Endothelial cell of umbilical vein (primary cell): ENCODE measurements around the gene SELL.
"Not testable (repeated sequence)": the region's sequence is repeated elsewhere in the genome, so short reads cannot be mapped to it uniquely, and the experiment has no call there.

Experiments
- EZH2 ChIP-seq: IDR thresholded peaks from 2 replicates; pipeline ENCODE4 v1.6.1; 2012; ENCODE audit warnings: borderline replicate concordance, low read depth, mild to moderate bottlenecking, moderate library complexity, low read length, inconsistent platforms; ENCODE audit not compliant: severe bottlenecking
- GATA2 ChIP-seq: IDR thresholded peaks from 2 replicates; pipeline ENCODE4 v1.7.0; 2011; ENCODE audit warnings: low read depth, mild to moderate bottlenecking, moderate library complexity, mixed read lengths, low read length; ENCODE audit not compliant: insufficient read length, insufficient read depth
- MYC ChIP-seq: IDR thresholded peaks from one replicate; pipeline ENCODE4 v1.6.1; 2011; ENCODE audit warnings: mild to moderate bottlenecking, low read depth, low read length
- POLR2A ChIP-seq: IDR thresholded peaks from 2 replicates; pipeline ENCODE4 v1.6.1; 2012; ENCODE audit warnings: low read depth, mild to moderate bottlenecking, control low read depth, low read length
- POLR2AphosphoS5 ChIP-seq: IDR thresholded peaks from 2 replicates; pipeline ENCODE4 v1.6.1; 2012; ENCODE audit warnings: low read depth, mild to moderate bottlenecking, control low read depth, low read length, moderate library complexity; ENCODE audit not compliant: insufficient read depth
- TF ChIP-seq, protein P1 (sequence below), 2 donors: IDR thresholded peaks; 1 replicate in 1 of 2; 2 replicates in 1 of 2; pipeline ENCODE4 v1.5.1; 2011; ENCODE audit warnings: low read length in 2 of 2, mild to moderate bottlenecking in 2 of 2, moderate library complexity in 2 of 2, control low read depth in 1 of 2, inconsistent platforms in 1 of 2, low read depth in 1 of 2; ENCODE audit not compliant: insufficient read depth in 1 of 2; ENCODE audit errors: extremely low read depth in 1 of 2
- TF ChIP-seq, protein P2 (sequence below): IDR thresholded peaks from 2 replicates; pipeline ENCODE4 v1.6.1; 2011; ENCODE audit not compliant: insufficient read depth, insufficient read length

DNA sequence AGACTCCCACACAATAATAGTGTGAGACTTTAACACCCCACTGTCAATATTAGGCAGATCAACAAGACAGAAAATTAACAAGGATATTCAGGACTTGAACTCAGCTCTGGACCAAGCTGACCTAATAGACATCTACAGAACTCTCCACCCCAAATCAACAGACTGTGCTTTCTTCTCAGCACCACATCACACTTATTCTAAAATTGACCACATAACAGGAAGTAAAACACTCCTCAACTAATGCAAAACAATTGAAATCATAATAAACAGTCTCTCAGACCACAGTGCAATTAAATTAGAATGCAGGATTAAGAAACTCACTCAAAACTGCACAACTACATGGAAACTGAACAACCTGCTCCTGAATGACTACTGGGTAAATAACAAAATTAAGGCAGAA lies 52.6 kb downstream of the SELL start:
- TF ChIP-seq, protein P1, sequence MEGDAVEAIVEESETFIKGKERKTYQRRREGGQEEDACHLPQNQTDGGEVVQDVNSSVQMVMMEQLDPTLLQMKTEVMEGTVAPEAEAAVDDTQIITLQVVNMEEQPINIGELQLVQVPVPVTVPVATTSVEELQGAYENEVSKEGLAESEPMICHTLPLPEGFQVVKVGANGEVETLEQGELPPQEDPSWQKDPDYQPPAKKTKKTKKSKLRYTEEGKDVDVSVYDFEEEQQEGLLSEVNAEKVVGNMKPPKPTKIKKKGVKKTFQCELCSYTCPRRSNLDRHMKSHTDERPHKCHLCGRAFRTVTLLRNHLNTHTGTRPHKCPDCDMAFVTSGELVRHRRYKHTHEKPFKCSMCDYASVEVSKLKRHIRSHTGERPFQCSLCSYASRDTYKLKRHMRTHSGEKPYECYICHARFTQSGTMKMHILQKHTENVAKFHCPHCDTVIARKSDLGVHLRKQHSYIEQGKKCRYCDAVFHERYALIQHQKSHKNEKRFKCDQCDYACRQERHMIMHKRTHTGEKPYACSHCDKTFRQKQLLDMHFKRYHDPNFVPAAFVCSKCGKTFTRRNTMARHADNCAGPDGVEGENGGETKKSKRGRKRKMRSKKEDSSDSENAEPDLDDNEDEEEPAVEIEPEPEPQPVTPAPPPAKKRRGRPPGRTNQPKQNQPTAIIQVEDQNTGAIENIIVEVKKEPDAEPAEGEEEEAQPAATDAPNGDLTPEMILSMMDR (IDR thresholded peaks at IDR 0.05; ENCODE audit: extremely low read depth in 1 of 2, insufficient read depth in 1 of 2, low read depth in 1 of 2, low read length in 2 of 2): not testable (repeated sequence)
- not testable (repeated sequence) for TF ChIP-seq POLR2AphosphoS5, POLR2A, EZH2, GATA2, MYC
- TF ChIP-seq, protein P2, sequence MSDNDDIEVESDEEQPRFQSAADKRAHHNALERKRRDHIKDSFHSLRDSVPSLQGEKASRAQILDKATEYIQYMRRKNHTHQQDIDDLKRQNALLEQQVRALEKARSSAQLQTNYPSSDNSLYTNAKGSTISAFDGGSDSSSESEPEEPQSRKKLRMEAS: not testable (repeated sequence)
